Peyer's patch (tissue), 4 donors: ENCODE data around the gene CDC25A.

Source experiments
- CTCF ChIP-seq, 6 experiments: fragments of 450-650 bp in 4 of 6; fragments of 200-600 bp in 2 of 6; sonication (generic) in 1 of 6; IDR thresholded peaks; one replicate each; pipeline ENCODE4 v1.5.1; 2017 to 2019; ENCODE audit warnings: antibody characterized with exemption in 6 of 6, mild to moderate bottlenecking in 3 of 6, moderate library complexity in 1 of 6
- POLR2A ChIP-seq, 2 donors: fragments of 450-650 bp; IDR thresholded peaks; one replicate each; pipeline ENCODE4 v1.5.1; 2017; ENCODE audit warnings: antibody characterized with exemption in 2 of 2, mild to moderate bottlenecking in 2 of 2, moderate library complexity in 2 of 2

DNA sequence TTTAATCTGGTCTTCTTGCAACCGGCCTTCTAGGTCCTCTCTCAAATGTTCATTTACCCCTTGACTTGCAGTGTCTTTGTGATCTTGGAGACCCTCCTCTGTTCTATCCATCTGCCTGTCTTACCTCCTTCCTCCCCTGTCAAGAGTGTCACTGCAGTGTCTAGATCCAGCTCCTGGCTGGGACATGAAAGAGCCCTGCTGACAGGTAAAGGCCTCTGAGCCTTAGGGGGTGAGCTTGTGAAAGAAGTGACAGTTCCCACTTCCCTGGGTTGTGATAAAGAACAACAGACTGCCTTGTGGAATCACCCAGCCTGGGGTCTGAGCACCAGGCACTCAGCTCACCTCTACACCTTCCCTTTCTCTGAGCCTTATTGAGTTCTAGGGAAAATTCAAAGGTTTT lies 68.0 kb downstream of the CDC25A start:
- TF ChIP-seq CTCF (IDR thresholded peaks at IDR 0.05): no peak
- no peak for TF ChIP-seq POLR2A (IDR thresholded peaks at IDR 0.05)
